Natural killer cell (primary cell): ENCODE data around the gene CTBP1. TPM values are rescaled to one million over a fixed set of nuclear protein-coding genes. Genes with fewer than 3 reads are reported as not detected.

Experiments
- ATAC-seq, 3 donors: fragments of 150-1000 bp in 2 of 3; fragments of 200-7000 bp in 1 of 3; cut with Tn5 transposase; 1 replicate in 1 of 3; 2 replicates in 2 of 3; pipeline ENCODE4 v1.10.0; 2021; ENCODE audit warnings: mild to moderate bottlenecking in 2 of 3, moderate library complexity in 2 of 3
- DNase-seq, 2 donors: peaks; one replicate each; pipeline versions ENCODE4 v3.0.0 to v3.0.0-alpha.2; 2013 to 2021; ENCODE audit warnings: mixed read lengths in 1 of 2
- H3K27ac ChIP-seq: one replicate; pipeline ENCODE4 v1.5.1; 2013; ENCODE audit warnings: mild to moderate bottlenecking, low read length
- H3K27me3 ChIP-seq: one replicate; pipeline ENCODE4 v1.6.1; 2013; ENCODE audit warnings: low read length; ENCODE audit not compliant: control insufficient read depth, insufficient read depth
- H3K36me3 ChIP-seq: one replicate; pipeline ENCODE4 v1.6.1; 2013; ENCODE audit warnings: low read length; ENCODE audit not compliant: control insufficient read depth, insufficient read depth
- H3K4me1 ChIP-seq: one replicate; pipeline ENCODE4 v1.6.1; 2013; ENCODE audit warnings: low read length; ENCODE audit not compliant: control insufficient read depth, insufficient read depth
- H3K4me3 ChIP-seq: one replicate; pipeline ENCODE4 v1.5.1; 2013; ENCODE audit warnings: low read length
- H3K9me3 ChIP-seq: one replicate; pipeline ENCODE4 v1.6.1; 2013; ENCODE audit warnings: low read length; ENCODE audit not compliant: control insufficient read depth, insufficient read depth
- H3K27ac Mint-ChIP-seq, 2 donors: one replicate each; pipeline ENCODE4 v1.8.0; 2022; ENCODE audit warnings: mild to moderate bottlenecking in 2 of 2, mixed read lengths in 2 of 2, moderate library complexity in 1 of 2
- H3K27me3 Mint-ChIP-seq, 2 donors: one replicate each; pipeline ENCODE4 v1.8.0; 2022; ENCODE audit warnings: low read depth in 2 of 2, mixed read lengths in 2 of 2
- H3K36me3 Mint-ChIP-seq: one replicate; pipeline ENCODE4 v1.8.0; 2022; ENCODE audit warnings: mixed read lengths
- H3K4me1 Mint-ChIP-seq, 2 donors: one replicate each; pipeline ENCODE4 v1.8.0; 2022; ENCODE audit warnings: mixed read lengths in 2 of 2
- H3K4me3 Mint-ChIP-seq: one replicate; pipeline ENCODE4 v1.8.0; 2022; ENCODE audit warnings: mild to moderate bottlenecking, moderate library complexity, mixed read lengths
- H3K9me3 Mint-ChIP-seq, 2 donors: one replicate each; pipeline ENCODE4 v1.8.0; 2022; ENCODE audit warnings: mixed read lengths in 2 of 2
- CTCF ChIP-seq: fragments of 200-600 bp; IDR thresholded peaks from one replicate; pipeline ENCODE4 v1.8.0; 2022; ENCODE audit warnings: antibody characterized with exemption
- WGBS: methylation state at CpG from one replicate; pipeline ENCODE4 v1.1.7; 2013; ENCODE audit warnings: missing lambda C conversion rate; ENCODE audit not compliant: insufficient coverage; 5-methylcytosine and 5-hydroxymethylcytosine counted together
- intact Hi-C: fragments of 100-400 bp; cut with micrococcal nuclease; formaldehyde crosslinking; loops from one replicate; pipeline ENCODE4 v1.14.2; 2022
- total RNA-seq, 4 donors: library from RNA; stranded (reverse); fragments of 120-200 nt in 1 of 4; gene quantifications; one replicate each; pipeline versions ENCODE4 v1.2.3 to v1.2.4, GENCODE V29; 2013 to 2022

CTBP1 gene
- total RNA-seq, 3 donors from 2014 or later (not counting 1 experiment from before 2014, with no cell fraction given): 384 to 388 (median 388) TPM

DNA sequence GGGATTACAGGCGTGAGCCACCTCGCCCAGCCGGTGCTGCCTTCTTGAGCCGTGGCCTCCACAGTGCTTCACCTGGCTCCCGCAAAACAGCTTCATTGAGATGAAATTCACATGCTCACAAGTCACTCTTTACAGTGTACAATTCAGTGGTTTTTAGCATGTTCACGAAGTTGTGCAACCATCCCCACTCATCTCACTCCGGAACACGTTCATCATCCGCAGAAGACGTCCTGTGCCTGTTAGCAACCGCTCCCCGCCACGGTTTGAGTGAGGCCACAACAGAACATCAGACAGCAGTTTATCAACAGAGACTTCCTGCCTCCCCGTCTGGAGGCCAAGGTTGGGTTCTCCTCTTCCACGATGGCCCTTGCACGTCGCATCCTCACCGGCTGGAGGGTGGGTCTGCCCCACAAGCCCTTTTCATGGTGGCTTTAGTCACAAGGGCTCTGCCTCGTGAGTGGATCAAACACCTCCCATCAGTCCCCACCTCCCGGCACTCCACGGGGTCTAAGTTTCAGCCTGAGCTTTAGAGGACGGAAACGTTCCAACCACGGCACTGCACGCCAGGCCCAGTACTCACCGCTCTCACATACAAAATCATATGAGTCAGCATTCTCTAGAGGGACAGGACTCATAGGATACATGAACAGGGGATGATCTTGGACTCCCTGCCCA, 46.9 kb downstream of the CTBP1 start:
- H3K27me3 Mint-ChIP-seq: no peaks in the 10 kb centered on the region
- peak overlapping the region; percentile 87 for H3K4me3 Mint-ChIP-seq
- Histone ChIP-seq H3K4me3 (peak overlapping the region; percentile 62), H3K27ac (peak overlapping the region; percentile 89), H3K27me3 (no peaks in the 10 kb centered on the region), H3K36me3 (peaks cover 15% of the 10 kb centered on the region), H3K4me1 (peaks cover 95% of the 10 kb centered on the region), H3K9me3 (no peaks in the 10 kb centered on the region)
- ATAC-seq (peak; percentile 52 to 78 (median 68)), DNase-seq (peak; percentile 85 to 95)
- H3K4me1 Mint-ChIP-seq: peaks cover 63 to 80% of the 10 kb centered on the region in 2 donors
- H3K27ac Mint-ChIP-seq: peak overlapping the region; percentile 98 to 100
- intact Hi-C loops: loop anchor here (1.0 to 5.0 kb wide), 6 partner anchors 15 to 270 kb away; partner anchors contain the start of genes GAK and TMEM175
- H3K9me3 Mint-ChIP-seq: no peaks in the 10 kb centered on the region
- peaks cover 9% of the 10 kb centered on the region for H3K36me3 Mint-ChIP-seq
- TF ChIP-seq CTCF: no peak
- WGBS: 4% methylated on average over 26 of the region's 26 CpGs

DNA sequence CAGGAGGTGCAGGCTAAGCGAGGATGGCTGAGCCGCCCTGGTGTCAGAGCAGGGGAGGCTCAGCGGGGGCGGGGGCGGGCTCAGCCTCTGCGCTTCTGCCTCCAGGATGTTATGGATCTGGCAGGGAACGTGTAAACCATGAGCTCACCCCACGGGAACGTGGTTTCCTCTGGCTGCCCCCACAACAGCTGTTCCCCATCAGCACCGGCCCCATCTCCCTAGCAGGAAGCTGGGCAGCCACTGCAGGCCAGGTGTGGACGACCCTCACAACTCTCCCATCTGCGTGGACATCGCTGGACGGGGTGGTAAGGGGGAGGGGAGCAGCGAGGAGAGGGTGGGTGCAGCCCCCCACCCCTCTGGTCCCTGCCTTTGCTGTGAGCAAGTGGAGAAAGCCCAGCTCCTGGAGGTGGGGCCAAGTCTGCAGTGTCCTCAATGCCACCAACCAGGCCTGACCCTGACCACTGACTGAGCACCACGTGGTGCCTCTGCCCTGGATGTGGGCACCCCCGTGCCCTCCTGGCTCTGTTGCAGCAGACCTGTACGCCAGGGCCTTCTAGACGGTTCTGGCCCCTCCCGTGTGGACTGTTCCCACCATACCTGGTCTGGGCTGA, 48.4 kb downstream of the CTBP1 start:
- H3K36me3 Mint-ChIP-seq: peaks cover 9% of the 10 kb centered on the region
- H3K27ac Mint-ChIP-seq: peak overlapping the region; percentile 98 to 100

DNA sequence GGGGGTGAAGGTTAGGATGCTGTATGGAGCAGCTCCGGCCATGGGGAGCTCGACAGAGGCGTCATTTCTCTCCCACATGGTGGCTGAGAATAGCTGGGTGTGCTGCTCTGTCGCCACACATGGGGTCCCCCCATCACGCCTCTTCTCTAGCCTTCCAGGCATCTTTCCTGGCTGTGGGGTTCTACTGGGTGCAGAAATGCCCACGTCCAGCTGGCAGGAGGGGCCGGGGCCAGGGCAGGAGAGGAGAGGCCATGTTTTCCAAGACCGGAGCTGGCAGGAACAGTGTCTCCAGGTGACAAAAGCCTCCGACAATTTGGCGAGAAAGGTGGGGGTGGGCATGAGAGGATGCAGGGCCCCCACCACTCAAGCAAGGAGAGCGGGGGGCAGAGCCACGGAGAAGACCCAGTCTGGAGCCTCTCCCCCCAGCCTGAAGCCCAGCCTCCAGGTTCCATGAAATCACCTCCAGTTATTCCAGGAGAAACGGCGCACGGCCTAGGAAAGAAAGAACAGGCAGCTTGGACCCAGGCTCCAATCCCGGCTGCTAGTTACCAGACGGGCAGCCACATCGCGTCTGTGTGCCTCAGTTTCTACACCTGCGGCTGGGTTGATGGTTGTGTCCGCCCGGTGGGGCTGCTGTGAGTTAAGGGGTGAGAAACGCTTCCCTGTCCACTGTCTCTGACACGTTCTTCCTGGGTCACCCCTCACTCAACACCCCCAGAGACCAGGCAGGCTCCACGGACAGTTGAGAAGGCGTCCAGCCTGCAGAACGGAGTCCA, 49.2 kb downstream of the CTBP1 start:
- Histone ChIP-seq H3K4me1 (peaks cover 90% of the 10 kb centered on the region), H3K27me3 (no peaks in the 10 kb centered on the region), H3K4me3 (peak overlapping the region; percentile 62), H3K9me3 (no peaks in the 10 kb centered on the region), H3K27ac (peak overlapping the region; percentile 89), H3K36me3 (peaks cover 28% of the 10 kb centered on the region)
- H3K4me3 Mint-ChIP-seq: peak overlapping the region; percentile 87
- intact Hi-C loops: loop anchor here (5.0 kb wide), 1 partner anchor 267 kb away; the partner anchor contains the start of genes GAK and TMEM175
- peaks cover 9% of the 10 kb centered on the region for H3K36me3 Mint-ChIP-seq
- peak in 1 of 2 donors; percentile 15 for DNase-seq
- H3K9me3 Mint-ChIP-seq: no peaks in the 10 kb centered on the region
- H3K27me3 Mint-ChIP-seq: no peaks in the 10 kb centered on the region
- H3K27ac Mint-ChIP-seq: peak overlapping the region; percentile 98 to 100
- peaks cover 72 to 76% of the 10 kb centered on the region in 2 donors for H3K4me1 Mint-ChIP-seq
- no peak for ATAC-seq
- WGBS: 79% methylated on average over 23 of the region's 27 CpGs
- TF ChIP-seq CTCF: no peak

More for the DNA sequence above, 48.4 kb downstream of the CTBP1 start:
- H3K4me3 Mint-ChIP-seq: peak overlapping the region; percentile 87
- no peaks in the 10 kb centered on the region for H3K27me3 Mint-ChIP-seq
- H3K27ac ChIP-seq: peak overlapping the region; percentile 89
- H3K36me3 ChIP-seq: peaks cover 28% of the 10 kb centered on the region
- intact Hi-C loops: loop anchor here (1.0 to 5.0 kb wide), 3 partner anchors 13 to 268 kb away; partner anchors contain the start of genes GAK and TMEM175
- H3K4me1 ChIP-seq: peaks cover 94% of the 10 kb centered on the region
- no peaks in the 10 kb centered on the region for H3K9me3 ChIP-seq
- TF ChIP-seq CTCF: no peak
- H3K4me3 ChIP-seq: peak overlapping the region; percentile 62
- peak in 1 of 2 donors; percentile 57 for DNase-seq
- ATAC-seq: peak in 1 of 3 donors; percentile 4
- no peaks in the 10 kb centered on the region for H3K27me3 ChIP-seq
- H3K4me1 Mint-ChIP-seq: peaks cover 75 to 82% of the 10 kb centered on the region in 2 donors
- 4% methylated on average over 20 of the region's 20 CpGs for WGBS
- H3K9me3 Mint-ChIP-seq: no peaks in the 10 kb centered on the region
